Measurements from ENCODE around the gene LARP6.

GRCh38 chr15:70829371-70830166 lies 24.4 kb downstream of the LARP6 start:
- TF ChIP-seq, protein P1, sequence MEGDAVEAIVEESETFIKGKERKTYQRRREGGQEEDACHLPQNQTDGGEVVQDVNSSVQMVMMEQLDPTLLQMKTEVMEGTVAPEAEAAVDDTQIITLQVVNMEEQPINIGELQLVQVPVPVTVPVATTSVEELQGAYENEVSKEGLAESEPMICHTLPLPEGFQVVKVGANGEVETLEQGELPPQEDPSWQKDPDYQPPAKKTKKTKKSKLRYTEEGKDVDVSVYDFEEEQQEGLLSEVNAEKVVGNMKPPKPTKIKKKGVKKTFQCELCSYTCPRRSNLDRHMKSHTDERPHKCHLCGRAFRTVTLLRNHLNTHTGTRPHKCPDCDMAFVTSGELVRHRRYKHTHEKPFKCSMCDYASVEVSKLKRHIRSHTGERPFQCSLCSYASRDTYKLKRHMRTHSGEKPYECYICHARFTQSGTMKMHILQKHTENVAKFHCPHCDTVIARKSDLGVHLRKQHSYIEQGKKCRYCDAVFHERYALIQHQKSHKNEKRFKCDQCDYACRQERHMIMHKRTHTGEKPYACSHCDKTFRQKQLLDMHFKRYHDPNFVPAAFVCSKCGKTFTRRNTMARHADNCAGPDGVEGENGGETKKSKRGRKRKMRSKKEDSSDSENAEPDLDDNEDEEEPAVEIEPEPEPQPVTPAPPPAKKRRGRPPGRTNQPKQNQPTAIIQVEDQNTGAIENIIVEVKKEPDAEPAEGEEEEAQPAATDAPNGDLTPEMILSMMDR (IDR thresholded peaks at IDR 0.05): no peak
- TF ChIP-seq POLR2A (IDR thresholded peaks at IDR 0.05): no peak

All from adrenal gland (tissue), 5 donors.